Ovary (tissue), 3 donors: Measurements from ENCODE around the gene KCTD5.

Experiments used
- CTCF ChIP-seq, 3 donors: fragments of 450-650 bp in 2 of 3; fragments of 200-600 bp in 1 of 3; IDR thresholded peaks; one replicate each; pipeline versions ENCODE4 v1.5.1 to v1.8.0; 2016 to 2022; ENCODE audit warnings: antibody characterized with exemption in 3 of 3, mild to moderate bottlenecking in 1 of 3
- EP300 ChIP-seq: sonication (generic); formaldehyde crosslinking; IDR thresholded peaks from one replicate; pipeline ENCODE4 v1.6.1; 2017; ENCODE audit warnings: antibody characterized with exemption
- POLR2A ChIP-seq: fragments of 450-650 bp; IDR thresholded peaks from one replicate; pipeline ENCODE4 v1.6.1; 2017; ENCODE audit warnings: antibody characterized with exemption, mild to moderate bottlenecking, moderate library complexity
- donor health status: DM: no; HTN: no; CAD: no.

- TF ChIP-seq CTCF (IDR thresholded peaks at IDR 0.05) (no peak), POLR2A (no peak), EP300 (no peak)
Measured at GRCh38 chr16:2701272-2701671, 18.9 kb downstream of the KCTD5 start.
